ENCODE data around the gene DNAJB13.
"Not testable (repeated sequence)": the region's sequence is repeated elsewhere in the genome, so short reads cannot be mapped to it uniquely, and the experiment has no call there.

DNAJB13 gene

GRCh38 chr11:73950869-73951710 is at the start of gene DNAJB13:
TSS of gene DNAJB13 (plus strand) at chr11:73951026. CDS start at chr11:73951070, 44 bp downstream.
- DNase-seq (ENCODE audit: low read depth), result no peak

- DNase-seq (ENCODE audit: low read depth), result no peak
These were observed 48.5 kb upstream of the DNAJB13 start for GRCh38 chr11:73902303-73902702.

- no peak for DNase-seq (ENCODE audit: low read depth)
These were observed 43.6 kb upstream of the DNAJB13 start for GRCh38 chr11:73907191-73907590.

- no peak for DNase-seq (ENCODE audit: low read depth)
These were observed 38.8 kb upstream of the DNAJB13 start for GRCh38 chr11:73912026-73912425.

GRCh38 chr11:73913472-73913871 is 37.4 kb upstream of the DNAJB13 start:
- DNase-seq (ENCODE audit: low read depth), result no peak

GRCh38 chr11:73914284-73914683 is 36.5 kb upstream of the DNAJB13 start:
- no peak for DNase-seq (ENCODE audit: low read depth)

- DNase-seq (ENCODE audit: low read depth), result no peak
These were observed 34.4 kb upstream of the DNAJB13 start for GRCh38 chr11:73916435-73916834.

- DNase-seq (ENCODE audit: low read depth), result no peak
These were observed 29.6 kb upstream of the DNAJB13 start for GRCh38 chr11:73921180-73921579.

GRCh38 chr11:73929388-73929787 is 21.4 kb upstream of the DNAJB13 start:
- no peak for DNase-seq (ENCODE audit: low read depth)

- no peak for DNase-seq (ENCODE audit: low read depth)
These were observed 19.7 kb upstream of the DNAJB13 start for GRCh38 chr11:73931039-73931645.

- no peak for DNase-seq (ENCODE audit: low read depth)
These were observed 18.9 kb upstream of the DNAJB13 start for GRCh38 chr11:73931951-73932350.

- no peak for DNase-seq (ENCODE audit: low read depth)
These were observed 18.0 kb upstream of the DNAJB13 start for GRCh38 chr11:73932781-73933180.

- DNase-seq (ENCODE audit: low read depth), result not testable (repeated sequence)
These were observed 14.8 kb upstream of the DNAJB13 start for GRCh38 chr11:73936047-73936446.

GRCh38 chr11:73939096-73939495 is 11.7 kb upstream of the DNAJB13 start:
- DNase-seq (ENCODE audit: low read depth), result no peak

- no peak for DNase-seq (ENCODE audit: low read depth)
These were observed 9.8 kb upstream of the DNAJB13 start for GRCh38 chr11:73940801-73941570.

GRCh38 chr11:73942010-73942409 is 8.8 kb upstream of the DNAJB13 start:
- DNase-seq (ENCODE audit: low read depth), result no peak

- DNase-seq (ENCODE audit: low read depth), result no peak
These were observed 6.7 kb upstream of the DNAJB13 start for GRCh38 chr11:73944085-73944484.

GRCh38 chr11:73944901-73945300 is 5.9 kb upstream of the DNAJB13 start:
- no peak for DNase-seq (ENCODE audit: low read depth)

- no peak for DNase-seq (ENCODE audit: low read depth)
These were observed 5.4 kb upstream of the DNAJB13 start for GRCh38 chr11:73945396-73945795.

GRCh38 chr11:73946798-73947458 is 3.9 kb upstream of the DNAJB13 start:
- DNase-seq (ENCODE audit: low read depth), result no peak

GRCh38 chr11:73949246-73949645 is 1.6 kb upstream of the DNAJB13 start:
- DNase-seq (ENCODE audit: low read depth), result no peak

GRCh38 chr11:73949912-73950311 is 914 bp upstream of the DNAJB13 start:
- no peak for DNase-seq (ENCODE audit: low read depth)

Measured in stimulated activated CD4-positive, alpha-beta T cell treated with anti-CD3 and anti-CD28 coated beads, Interleukin-2, amount 100 ng/mL, for 4 hours (primary cell).